ENCODE data around the gene C19orf67.

C19orf67 gene

GRCh38 chr19:14081797-14082674, 3.5 kb downstream of the C19orf67 start:
- DNase-seq: no peak

GRCh38 chr19:14080887-14081796, 4.4 kb downstream of the C19orf67 start:
- peak; percentile 99 for DNase-seq

- DNase-seq: no peak
Measured at GRCh38 chr19:14078411-14078810, 7.2 kb downstream of the C19orf67 start.

GRCh38 chr19:14073925-14074838, 11.4 kb downstream of the C19orf67 start:
- DNase-seq: peak; percentile 55

DNA sequence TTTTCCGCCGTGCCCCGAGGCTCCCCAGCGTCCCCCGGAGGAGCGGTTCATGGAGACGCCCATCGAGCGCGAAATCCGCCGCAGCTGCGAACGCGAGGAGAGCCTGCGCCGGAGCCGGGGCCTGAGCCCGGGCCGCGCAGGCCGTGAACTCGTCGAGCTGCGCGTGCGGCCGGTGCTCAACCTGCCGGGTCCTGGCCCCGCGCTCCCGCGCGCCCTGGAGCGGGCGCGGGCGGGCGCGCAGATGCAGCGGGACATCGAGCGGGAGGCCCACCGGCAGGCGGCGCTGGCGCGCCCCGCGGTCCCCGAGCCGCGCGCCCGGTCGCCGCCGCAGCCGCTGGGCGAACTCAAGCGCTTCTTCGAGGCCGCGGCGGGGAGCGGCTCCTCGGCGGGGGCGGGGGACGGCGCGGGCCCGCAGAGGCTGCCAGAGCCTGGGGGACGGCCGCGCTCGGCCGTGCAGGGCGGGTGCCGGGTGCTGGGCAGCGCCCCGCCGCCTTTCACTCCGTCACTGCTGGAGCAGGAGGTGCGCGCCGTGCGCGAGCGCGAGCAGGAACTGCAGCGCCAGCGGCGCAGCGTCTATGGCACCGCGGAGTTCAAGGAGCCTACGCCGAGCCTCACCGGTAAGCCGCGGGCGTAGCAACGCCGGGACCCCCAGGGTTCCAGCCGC, 12.2 kb downstream of the C19orf67 start:
- peak; percentile 81 for DNase-seq

DNA sequence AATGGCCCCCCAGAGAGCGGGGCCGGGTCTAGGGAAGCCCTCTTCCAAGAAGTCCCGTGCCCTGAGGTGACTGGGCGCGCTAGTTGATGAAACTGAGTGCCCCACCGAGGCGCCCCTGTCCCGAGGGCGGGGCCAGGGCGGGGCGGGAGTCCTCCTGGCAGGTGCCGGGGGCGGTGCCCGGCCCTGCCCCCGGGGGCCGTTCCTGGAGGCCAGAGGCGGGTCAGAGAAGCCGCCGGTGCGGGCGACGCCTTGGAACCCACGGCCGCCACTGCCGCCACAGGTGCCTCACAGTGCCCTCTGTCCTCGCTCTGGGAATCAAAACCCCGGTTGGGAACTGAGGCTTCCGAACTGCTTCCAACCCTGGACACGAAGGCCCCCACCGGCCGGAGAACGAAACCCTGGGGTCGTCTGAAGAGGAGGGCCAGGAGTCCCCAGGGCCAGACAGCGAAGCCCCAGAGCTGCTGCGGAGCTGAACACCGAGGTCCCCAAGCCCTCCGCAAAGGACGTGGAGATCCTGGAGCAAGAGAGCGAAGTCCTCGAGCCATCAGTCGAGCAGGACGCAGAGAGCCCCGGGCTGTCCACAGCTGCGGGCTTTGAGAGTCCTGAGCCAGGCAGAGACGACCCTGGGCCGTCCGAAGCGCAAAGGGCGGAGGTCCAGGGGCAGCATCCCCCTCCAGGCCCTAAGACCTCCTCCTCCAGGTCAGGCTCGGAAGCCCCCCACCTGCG, 12.9 kb downstream of the C19orf67 start, which contains the start of gene MISP3:
MISP3 (plus strand) TSS at position 252 of the 726 bp plus-strand sequence. CDS start 524 bp downstream, outside the sequence.
- DNase-seq: peak; percentile 24

DNA sequence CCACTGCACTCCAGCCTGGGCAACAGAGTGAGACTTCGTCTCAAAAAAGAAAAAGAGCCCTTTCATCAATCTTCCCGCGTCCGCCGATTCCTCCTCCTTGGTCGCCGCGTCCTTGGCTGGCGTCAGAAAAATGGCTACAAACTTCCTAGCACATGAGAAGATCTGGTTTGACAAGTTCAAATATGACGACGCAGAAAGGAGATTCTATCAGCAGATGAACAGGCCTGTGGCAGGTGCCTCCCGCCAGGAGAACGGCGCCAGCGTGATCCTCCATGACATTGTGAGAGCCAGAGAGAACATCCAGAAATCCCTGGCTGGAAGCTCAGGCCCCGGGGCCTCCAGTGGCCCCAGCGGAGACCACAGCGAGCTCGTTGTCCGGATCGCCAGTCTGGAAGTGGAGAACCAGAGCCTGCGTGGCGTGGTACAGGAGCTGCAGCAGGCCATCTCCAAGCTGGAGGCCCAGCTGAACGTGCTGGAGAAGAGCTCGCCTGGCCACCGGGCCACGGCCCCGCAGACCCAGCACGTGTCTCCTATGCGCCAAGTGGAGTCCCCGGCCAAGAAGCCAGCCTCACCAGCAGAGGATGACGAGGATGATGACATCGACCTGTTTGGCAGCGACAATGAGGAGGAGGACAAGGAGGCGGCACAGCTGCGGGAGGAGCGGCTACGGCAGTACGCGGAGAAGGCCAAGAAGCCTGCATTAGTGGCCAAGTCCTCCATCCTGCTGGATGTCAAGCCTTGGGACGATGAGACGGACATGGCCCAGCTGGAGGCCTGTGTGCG, 15.1 kb downstream of the C19orf67 start:
- no peak for DNase-seq

DNA sequence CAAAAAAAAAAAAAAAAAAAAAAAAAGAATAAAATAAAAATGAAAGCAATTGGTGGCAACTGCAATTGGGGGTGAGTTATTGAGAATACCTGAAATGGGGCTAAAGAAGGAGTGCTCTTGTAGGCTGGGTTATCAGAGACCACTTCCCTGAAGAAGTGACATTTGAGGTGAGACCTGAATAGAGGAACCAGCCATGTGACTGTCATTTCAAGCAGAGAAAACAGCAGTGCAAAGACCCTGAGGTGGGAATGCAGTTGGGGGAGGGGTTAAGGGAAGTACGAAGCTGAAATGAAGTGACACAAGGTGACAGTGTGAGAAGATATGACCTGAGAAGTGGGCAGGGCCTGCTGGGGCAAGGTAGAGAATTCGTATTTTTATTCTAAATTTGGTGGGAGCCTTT, 19.4 kb downstream of the C19orf67 start:
- no peak for DNase-seq

DNA sequence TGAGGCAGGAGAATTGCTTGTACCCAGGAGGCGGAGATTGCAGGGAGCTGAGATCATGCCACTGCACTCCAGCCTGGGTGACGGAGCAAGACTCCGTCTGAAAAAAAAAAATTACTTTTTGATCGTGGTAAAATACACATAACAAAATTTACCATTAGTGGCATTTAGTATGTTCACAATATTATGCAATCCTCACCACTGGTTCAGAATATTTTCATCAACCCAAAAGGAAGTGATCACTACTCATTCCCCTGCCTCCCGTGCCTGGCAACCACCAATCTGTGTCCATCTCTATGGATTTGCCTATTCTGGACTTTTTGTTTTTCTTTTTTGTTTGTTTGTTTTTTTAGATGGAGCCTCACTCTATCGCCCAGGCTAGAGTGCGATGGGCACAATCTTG, 22.5 kb downstream of the C19orf67 start:
- DNase-seq: no peak

- no peak for DNase-seq
Measured at GRCh38 chr19:14062558-14062855, 23.1 kb downstream of the C19orf67 start.

GRCh38 chr19:14061751-14062557, 23.6 kb downstream of the C19orf67 start, which contains the start of gene PALM3:
Gene PALM3 (minus strand): TSS chr19:14062076. CDS start chr19:14061980, 96 bp downstream.
- no peak for DNase-seq

DNA sequence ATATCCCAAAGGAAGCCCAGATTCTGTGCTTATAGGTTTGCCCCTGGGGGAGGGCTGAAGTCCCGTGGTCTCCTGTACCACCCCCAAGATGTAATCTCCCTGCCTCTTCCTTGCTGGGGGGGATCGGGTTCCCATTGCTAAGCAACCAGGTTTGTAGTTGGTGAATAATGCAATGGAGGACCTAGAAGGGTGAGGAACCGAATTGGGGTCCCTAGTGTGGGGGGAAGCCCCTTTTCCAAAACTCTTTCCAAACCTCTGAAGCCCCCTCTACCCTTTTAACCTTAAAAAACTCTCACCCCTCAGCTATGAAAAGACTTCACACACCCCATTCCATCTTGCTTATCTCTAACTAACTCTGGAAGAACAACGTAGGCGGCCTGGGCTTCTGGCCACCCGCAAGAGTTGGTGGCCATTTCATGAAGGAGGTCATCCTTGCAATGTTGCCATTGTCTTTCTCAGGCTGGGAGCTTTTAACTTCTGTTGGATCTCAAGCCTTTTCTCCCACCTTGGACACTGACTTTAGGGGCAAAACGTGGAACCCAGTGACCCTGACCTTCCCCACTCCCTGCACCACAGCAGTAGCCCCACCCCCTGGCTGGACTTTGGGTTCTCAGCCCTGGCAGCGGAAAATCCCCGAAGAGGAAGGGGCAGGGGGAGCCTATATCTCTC, 24.4 kb downstream of the C19orf67 start:
- no peak for DNase-seq

DNA sequence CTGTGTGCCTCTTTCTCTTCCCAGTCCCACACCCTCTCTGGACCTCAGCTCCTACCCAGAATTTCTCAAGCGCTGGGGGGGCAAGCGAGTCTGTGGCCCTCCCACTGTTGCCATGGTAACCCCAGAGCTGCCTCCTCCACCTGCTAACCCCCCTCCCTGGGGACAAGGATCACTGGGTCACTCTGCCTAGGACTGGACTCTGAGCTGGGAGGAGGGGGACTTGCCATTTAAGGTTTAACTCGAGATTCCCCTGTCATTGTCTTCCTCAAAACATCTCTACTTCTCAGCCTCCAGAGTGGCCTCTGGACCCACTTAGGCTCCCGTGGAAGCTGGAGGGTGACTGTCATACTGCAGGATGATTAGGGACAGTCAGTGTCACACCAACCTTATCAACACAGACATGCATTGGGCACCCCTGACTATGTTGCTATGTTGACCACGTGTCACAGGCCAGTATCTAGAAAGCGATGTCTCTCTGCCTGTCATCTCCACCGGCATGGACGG, 25.9 kb downstream of the C19orf67 start:
- no peak for DNase-seq

- no peak for DNase-seq
Measured at GRCh38 chr19:14059093-14059480, 26.5 kb downstream of the C19orf67 start.

GRCh38 chr19:14058182-14059092, 27.1 kb downstream of the C19orf67 start:
- DNase-seq: no peak

DNA sequence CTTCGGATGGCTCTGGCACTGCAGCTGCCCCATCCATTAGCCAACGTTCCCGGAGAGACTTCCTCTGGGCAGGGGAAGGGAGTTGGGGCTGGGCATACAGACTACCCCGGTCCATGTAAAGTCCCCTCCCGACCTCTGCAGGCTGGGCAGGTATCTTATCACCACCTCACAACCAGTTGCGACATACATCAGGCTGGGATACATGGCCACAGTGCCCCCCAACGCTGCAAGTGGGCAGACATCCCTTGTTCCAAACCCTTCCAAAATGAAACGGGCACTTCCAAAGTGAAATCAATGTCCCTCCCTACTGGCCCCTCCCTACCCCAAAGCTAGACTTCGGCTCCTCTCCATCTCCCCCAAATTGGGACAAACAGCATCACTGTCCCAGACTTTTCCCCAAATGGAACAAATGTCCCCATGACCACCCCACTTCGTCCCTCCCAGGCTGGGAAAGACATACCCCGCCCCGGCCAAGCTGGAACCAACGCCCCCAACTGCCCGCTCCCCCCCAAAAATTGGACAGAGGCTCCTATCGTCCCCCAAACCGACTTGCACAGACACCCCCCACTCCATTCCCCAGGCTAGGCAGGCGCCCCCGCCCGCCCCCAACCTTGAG, 28.7 kb downstream of the C19orf67 start:
- DNase-seq: no peak

- no peak for DNase-seq
Measured at GRCh38 chr19:14056069-14056666, 29.4 kb downstream of the C19orf67 start.
